Neuronal stem cell (in vitro differentiated cells): Measurements from ENCODE around the gene TECPR2.

Source experiments
- DNase-seq: peaks from one replicate; pipeline ENCODE4 v3.0.0-alpha.2; 2013; ENCODE audit warnings: low spot score
- H2AFZ ChIP-seq: one replicate; pipeline ENCODE4 v1.6.1; 2013; ENCODE audit warnings: mild to moderate bottlenecking, low read length, inconsistent platforms
- H2AK5ac ChIP-seq: 2 replicates; pipeline ENCODE4 v1.6.1; 2013; ENCODE audit warnings: low read depth, mild to moderate bottlenecking, inconsistent platforms, low read length, moderate library complexity, mixed read lengths
- H2BK120ac ChIP-seq: 2 replicates; pipeline ENCODE4 v1.6.1; 2013; ENCODE audit warnings: low read depth, mild to moderate bottlenecking, inconsistent platforms, low read length, moderate library complexity, mixed read lengths
- H2BK12ac ChIP-seq: one replicate; pipeline ENCODE4 v1.6.1; 2013; ENCODE audit warnings: low read length, inconsistent platforms
- H2BK15ac ChIP-seq: 2 replicates; pipeline ENCODE4 v1.6.1; 2013; ENCODE audit warnings: mild to moderate bottlenecking, low read length, inconsistent platforms, mixed read lengths
- H2BK5ac ChIP-seq: one replicate; pipeline ENCODE4 v1.6.1; 2013; ENCODE audit warnings: inconsistent platforms, mild to moderate bottlenecking, low read length, moderate library complexity
- H3K14ac ChIP-seq: one replicate; pipeline ENCODE4 v1.6.1; 2013; ENCODE audit warnings: low read length, inconsistent platforms
- H3K18ac ChIP-seq: 2 replicates; pipeline ENCODE4 v1.6.1; 2013; ENCODE audit warnings: low read length, inconsistent platforms
- H3K23ac ChIP-seq: 2 replicates; pipeline ENCODE4 v1.6.1; 2013; ENCODE audit warnings: low read depth, mild to moderate bottlenecking, mixed read lengths, low read length, inconsistent platforms; ENCODE audit not compliant: poor library complexity
- H3K27ac ChIP-seq: replicated peaks from 3 replicates; pipeline ENCODE4 v1.5.1; 2013; ENCODE audit warnings: low read length, inconsistent platforms
- H3K27me3 ChIP-seq, 3 experiments: 2 replicates each; pipeline ENCODE4 v1.6.1; 2013; ENCODE audit warnings: low read length in 3 of 3, mild to moderate bottlenecking in 2 of 3, inconsistent platforms in 1 of 3, low read depth in 1 of 3, mixed read lengths in 1 of 3, moderate library complexity in 1 of 3; ENCODE audit not compliant: control insufficient read depth in 3 of 3, insufficient read depth in 3 of 3
- H3K36me3 ChIP-seq, 2 donors: replicated peaks in 1 of 2; 2 replicates each; pipeline ENCODE4 v1.6.1; 2013; ENCODE audit warnings: low read length in 2 of 2; ENCODE audit not compliant: control insufficient read depth in 2 of 2, insufficient read depth in 2 of 2
- H3K4ac ChIP-seq: 2 replicates; pipeline ENCODE4 v1.6.1; 2013; ENCODE audit warnings: inconsistent platforms, mild to moderate bottlenecking, low read length, moderate library complexity
- H3K4me1 ChIP-seq, 2 donors: 1 replicate in 1 of 2; 2 replicates in 1 of 2; pipeline ENCODE4 v1.6.1; 2013; ENCODE audit warnings: low read length in 2 of 2, low read depth in 1 of 2; ENCODE audit not compliant: control insufficient read depth in 2 of 2, insufficient read depth in 1 of 2
- H3K4me2 ChIP-seq: one replicate; pipeline ENCODE4 v1.6.1; 2013; ENCODE audit warnings: mild to moderate bottlenecking, low read length, inconsistent platforms; ENCODE audit not compliant: insufficient read depth, poor library complexity, severe bottlenecking
- H3K4me3 ChIP-seq, 2 donors: 2 replicates each; pipeline ENCODE4 v1.5.1; 2013; ENCODE audit warnings: low read length in 2 of 2, mild to moderate bottlenecking in 2 of 2, inconsistent platforms in 1 of 2, moderate library complexity in 1 of 2
- H3K79me1 ChIP-seq: one replicate; pipeline ENCODE4 v1.6.1; 2013; ENCODE audit warnings: low read depth, mild to moderate bottlenecking, inconsistent platforms, low read length, moderate library complexity
- H3K9ac ChIP-seq: one replicate; pipeline ENCODE4 v1.6.1; 2013; ENCODE audit warnings: mild to moderate bottlenecking, low read depth, low read length, inconsistent platforms; ENCODE audit not compliant: poor library complexity
- H3K9me3 ChIP-seq, 2 donors: replicated peaks in 1 of 2; 2 replicates each; pipeline versions ENCODE3 to v1.6.1; 2013; ENCODE audit warnings: low read length in 2 of 2, mild to moderate bottlenecking in 2 of 2, inconsistent platforms in 1 of 2, low read depth in 1 of 2, mixed read lengths in 1 of 2, moderate library complexity in 1 of 2; ENCODE audit not compliant: control insufficient read depth in 2 of 2, insufficient read depth in 1 of 2
- H4K8ac ChIP-seq: one replicate; pipeline ENCODE4 v1.6.1; 2013; ENCODE audit warnings: low read depth, mild to moderate bottlenecking, inconsistent platforms, low read length, moderate library complexity
- H4K91ac ChIP-seq: one replicate; pipeline ENCODE4 v1.6.1; 2013; ENCODE audit warnings: low read length, low read depth, mild to moderate bottlenecking, inconsistent platforms; ENCODE audit not compliant: poor library complexity
- WGBS, 2 donors: extraction: QIAGEN DNeasy Blood & Tissue Kit; methylation state at CpG; one replicate each; pipeline ENCODE4 v1.1.7; 2013; ENCODE audit warnings: missing lambda C conversion rate in 2 of 2, mixed read lengths in 1 of 2; ENCODE audit not compliant: insufficient read length in 2 of 2, insufficient replicate concordance in 1 of 2; ENCODE audit errors: extremely low coverage in 2 of 2; 5-methylcytosine and 5-hydroxymethylcytosine counted together

TECPR2 gene

GRCh38 chr14:102392506-102392905, 29.8 kb downstream of the TECPR2 start:
- H4K8ac ChIP-seq = no peak overlapping the region
- no peak overlapping the region for H2BK12ac ChIP-seq
- H3K18ac ChIP-seq = no peak overlapping the region
- no peak overlapping the region for H2BK5ac ChIP-seq
- no peak for DNase-seq
- H3K23ac ChIP-seq = no peak overlapping the region
- no peak overlapping the region for H2BK15ac ChIP-seq
- WGBS, 2 donors = no CpG with 5 or more reads among the region's 4 CpGs
- H3K36me3 ChIP-seq = peaks cover 4 to 29% of the 10 kb centered on the region in 2 donors
- peaks cover 12 to 16% of the 10 kb centered on the region in 2 donors for H3K4me1 ChIP-seq
- H3K4me3 ChIP-seq = no peak overlapping the region
- H3K9me3 ChIP-seq = peaks cover 0 to 5% of the 10 kb centered on the region in 2 donors
- no peak overlapping the region for H3K9ac ChIP-seq
- no peak overlapping the region for H2AK5ac ChIP-seq
- no peaks in the 10 kb centered on the region for H3K79me1 ChIP-seq
- no peaks in the 10 kb centered on the region for H3K27me3 ChIP-seq
- no peak overlapping the region for H4K91ac ChIP-seq
- H3K14ac ChIP-seq = no peak overlapping the region
- no peak overlapping the region for H2AFZ ChIP-seq
- no peak overlapping the region for H3K4me2 ChIP-seq
- no peak overlapping the region for H3K4ac ChIP-seq
- H3K27ac ChIP-seq = no peak overlapping the region
- no peak overlapping the region for H2BK120ac ChIP-seq

GRCh38 chr14:102394717-102395375, 32.1 kb downstream of the TECPR2 start:
- Histone ChIP-seq H2AK5ac (no peak overlapping the region), H2BK15ac (no peak overlapping the region), H2AFZ (no peak overlapping the region), H3K4ac (no peak overlapping the region), H2BK12ac (no peak overlapping the region), H4K8ac (no peak overlapping the region), H4K91ac (no peak overlapping the region), H3K79me1 (no peaks in the 10 kb centered on the region), H3K4me3 (no peak overlapping the region), H3K18ac (peak overlapping the region; percentile 2), H3K27ac (no peak overlapping the region), H3K27me3 (no peaks in the 10 kb centered on the region), H3K23ac (no peak overlapping the region), H3K4me2 (no peak overlapping the region), H2BK120ac (no peak overlapping the region), H3K9ac (no peak overlapping the region), H3K14ac (no peak overlapping the region), H3K4me1 (peaks cover 11 to 12% of the 10 kb centered on the region in 2 donors), H3K36me3 (peaks cover 4 to 23% of the 10 kb centered on the region in 2 donors), H3K9me3 (peaks cover 0 to 12% of the 10 kb centered on the region in 2 donors), H2BK5ac (no peak overlapping the region)
- no CpG with 5 or more reads among the region's 9 CpGs for WGBS, 2 donors
- no peak for DNase-seq

GRCh38 chr14:102396521-102396920, 33.8 kb downstream of the TECPR2 start:
- peaks cover 3 to 22% of the 10 kb centered on the region in 2 donors for H3K36me3 ChIP-seq
- H3K4me2 ChIP-seq = no peak overlapping the region
- H3K27ac ChIP-seq = peak overlapping the region; percentile 52
- DNase-seq = no peak
- no peak overlapping the region for H3K18ac ChIP-seq
- H2BK120ac ChIP-seq = no peak overlapping the region
- H4K8ac ChIP-seq = no peak overlapping the region
- no peak overlapping the region for H3K4ac ChIP-seq
- H3K4me1 ChIP-seq = peaks cover 0 to 10% of the 10 kb centered on the region in 2 donors
- no peak overlapping the region for H2BK15ac ChIP-seq
- no peak overlapping the region for H3K23ac ChIP-seq
- no peak overlapping the region for H2AK5ac ChIP-seq
- peaks cover 0 to 16% of the 10 kb centered on the region in 2 donors for H3K9me3 ChIP-seq
- no peak overlapping the region for H3K14ac ChIP-seq
- no peak overlapping the region for H2BK12ac ChIP-seq
- no peak overlapping the region for H3K9ac ChIP-seq
- H2AFZ ChIP-seq = no peak overlapping the region
- H3K4me3 ChIP-seq = no peak overlapping the region
- no peak overlapping the region for H4K91ac ChIP-seq
- no CpG with 5 or more reads among the region's 7 CpGs for WGBS, 2 donors
- H3K79me1 ChIP-seq = no peaks in the 10 kb centered on the region
- H3K27me3 ChIP-seq = no peaks in the 10 kb centered on the region
- no peak overlapping the region for H2BK5ac ChIP-seq

DNA sequence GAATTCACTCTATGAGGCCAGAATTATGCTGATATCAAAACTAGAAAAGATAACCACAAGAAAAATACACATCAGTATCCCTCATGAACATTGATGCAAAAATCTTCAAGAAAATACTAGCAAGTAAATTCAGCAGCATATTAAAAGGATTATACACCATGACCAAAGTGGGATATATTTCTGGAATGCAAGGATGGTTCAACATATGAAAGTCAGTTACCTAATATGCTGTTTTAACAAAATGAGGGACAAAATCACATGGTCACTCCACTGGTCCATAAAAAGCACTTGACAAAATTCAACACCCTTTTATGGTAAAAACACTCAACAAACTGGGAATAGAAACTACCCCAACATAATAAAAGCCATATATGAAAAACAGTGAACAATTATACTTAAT, 40.3 kb downstream of the TECPR2 start:
- H3K36me3 ChIP-seq = peaks cover 4% of the 10 kb centered on the region in 2 donors
- H3K9me3 ChIP-seq = peaks cover 0 to 27% of the 10 kb centered on the region in 2 donors
- no peak overlapping the region for H3K4me2 ChIP-seq
- H3K79me1 ChIP-seq = no peaks in the 10 kb centered on the region
- H3K14ac ChIP-seq = no peak overlapping the region
- no peak for DNase-seq
- no peak overlapping the region for H2BK120ac ChIP-seq
- H2AFZ ChIP-seq = no peak overlapping the region
- no peak overlapping the region for H3K4ac ChIP-seq
- no peak overlapping the region for H3K4me3 ChIP-seq
- no peak overlapping the region for H3K27ac ChIP-seq
- no peaks in the 10 kb centered on the region for H3K27me3 ChIP-seq
- H2BK15ac ChIP-seq = no peak overlapping the region
- H3K23ac ChIP-seq = no peak overlapping the region
- H2BK5ac ChIP-seq = no peak overlapping the region
- no peak overlapping the region for H4K91ac ChIP-seq
- H2BK12ac ChIP-seq = no peak overlapping the region
- H3K4me1 ChIP-seq = no peaks in the 10 kb centered on the region
- no peak overlapping the region for H4K8ac ChIP-seq
- H2AK5ac ChIP-seq = no peak overlapping the region
- no peak overlapping the region for H3K9ac ChIP-seq
- no peak overlapping the region for H3K18ac ChIP-seq
